Natural killer cell (primary cell): Measurements from ENCODE around the gene PGAM2. TPM values are rescaled to one million over a fixed set of nuclear protein-coding genes. Genes with fewer than 3 reads are reported as not detected.
A peak's percentile ranks its signal among the peaks of the same experiment; 100 is the strongest.

Experiments
- ATAC-seq, 3 donors: fragments of 150-1000 bp in 2 of 3; fragments of 200-7000 bp in 1 of 3; cut with Tn5 transposase; 1 replicate in 1 of 3; 2 replicates in 2 of 3; pipeline ENCODE4 v1.10.0; 2021; ENCODE audit warnings: mild to moderate bottlenecking in 2 of 3, moderate library complexity in 2 of 3
- DNase-seq, 2 donors: peaks; one replicate each; pipeline versions ENCODE4 v3.0.0 to v3.0.0-alpha.2; 2013 to 2021; ENCODE audit warnings: mixed read lengths in 1 of 2
- H3K27ac ChIP-seq: one replicate; pipeline ENCODE4 v1.5.1; 2013; ENCODE audit warnings: mild to moderate bottlenecking, low read length
- H3K27me3 ChIP-seq: one replicate; pipeline ENCODE4 v1.6.1; 2013; ENCODE audit warnings: low read length; ENCODE audit not compliant: control insufficient read depth, insufficient read depth
- H3K36me3 ChIP-seq: one replicate; pipeline ENCODE4 v1.6.1; 2013; ENCODE audit warnings: low read length; ENCODE audit not compliant: control insufficient read depth, insufficient read depth
- H3K4me1 ChIP-seq: one replicate; pipeline ENCODE4 v1.6.1; 2013; ENCODE audit warnings: low read length; ENCODE audit not compliant: control insufficient read depth, insufficient read depth
- H3K4me3 ChIP-seq: one replicate; pipeline ENCODE4 v1.5.1; 2013; ENCODE audit warnings: low read length
- H3K9me3 ChIP-seq: one replicate; pipeline ENCODE4 v1.6.1; 2013; ENCODE audit warnings: low read length; ENCODE audit not compliant: control insufficient read depth, insufficient read depth
- H3K27ac Mint-ChIP-seq, 2 donors: one replicate each; pipeline ENCODE4 v1.8.0; 2022; ENCODE audit warnings: mild to moderate bottlenecking in 2 of 2, mixed read lengths in 2 of 2, moderate library complexity in 1 of 2
- H3K27me3 Mint-ChIP-seq, 2 donors: one replicate each; pipeline ENCODE4 v1.8.0; 2022; ENCODE audit warnings: low read depth in 2 of 2, mixed read lengths in 2 of 2
- H3K36me3 Mint-ChIP-seq: one replicate; pipeline ENCODE4 v1.8.0; 2022; ENCODE audit warnings: mixed read lengths
- H3K4me1 Mint-ChIP-seq, 2 donors: one replicate each; pipeline ENCODE4 v1.8.0; 2022; ENCODE audit warnings: mixed read lengths in 2 of 2
- H3K4me3 Mint-ChIP-seq: one replicate; pipeline ENCODE4 v1.8.0; 2022; ENCODE audit warnings: mild to moderate bottlenecking, moderate library complexity, mixed read lengths
- H3K9me3 Mint-ChIP-seq, 2 donors: one replicate each; pipeline ENCODE4 v1.8.0; 2022; ENCODE audit warnings: mixed read lengths in 2 of 2
- CTCF ChIP-seq: fragments of 200-600 bp; IDR thresholded peaks from one replicate; pipeline ENCODE4 v1.8.0; 2022; ENCODE audit warnings: antibody characterized with exemption
- WGBS: methylation state at CpG from one replicate; pipeline ENCODE4 v1.1.7; 2013; ENCODE audit warnings: missing lambda C conversion rate; ENCODE audit not compliant: insufficient coverage; 5-methylcytosine and 5-hydroxymethylcytosine counted together
- intact Hi-C: fragments of 100-400 bp; cut with micrococcal nuclease; formaldehyde crosslinking; loops from one replicate; pipeline ENCODE4 v1.14.2; 2022
- total RNA-seq, 4 donors: library from RNA; stranded (reverse); fragments of 120-200 nt in 1 of 4; gene quantifications; one replicate each; pipeline versions ENCODE4 v1.2.3 to v1.2.4, GENCODE V29; 2013 to 2022

Gene PGAM2
- total RNA-seq, 3 donors from 2014 or later (not counting 1 experiment from before 2014, with no cell fraction given) = 1.0 to 1.9 (median 1.5) TPM

- H3K36me3 ChIP-seq = peaks cover 28% of the 10 kb centered on the region
- peaks cover 12 to 23% of the 10 kb centered on the region in 2 donors for H3K4me1 Mint-ChIP-seq
- H3K9me3 ChIP-seq = no peaks in the 10 kb centered on the region
- 39% methylated on average over 33 of the region's 33 CpGs for WGBS
- H3K36me3 Mint-ChIP-seq = no peaks in the 10 kb centered on the region
- intact Hi-C loops = no loop called here
- no peak for TF ChIP-seq CTCF
- H3K27me3 Mint-ChIP-seq = no peaks in the 10 kb centered on the region
- ATAC-seq = peak in 2 of 3 donors; percentile 31 to 34
- peak overlapping the region in 1 of 2 donors; percentile 70 for H3K27ac Mint-ChIP-seq
- DNase-seq = no peak
- peaks cover 29% of the 10 kb centered on the region for H3K4me1 ChIP-seq
- no peak overlapping the region for H3K4me3 ChIP-seq
- no peaks in the 10 kb centered on the region for H3K9me3 Mint-ChIP-seq
- H3K27ac ChIP-seq = peak overlapping the region; percentile 19
- no peak overlapping the region for H3K4me3 Mint-ChIP-seq
- H3K27me3 ChIP-seq = no peaks in the 10 kb centered on the region
Measured at GRCh38 chr7:44064791-44065430, 456 bp downstream of the PGAM2 start.

GRCh38 chr7:44063894-44064651 lies 1.3 kb downstream of the PGAM2 start:
- ATAC-seq (no peak), DNase-seq (no peak)
- TF ChIP-seq CTCF = no peak
- Histone ChIP-seq H3K36me3 (peaks cover 36% of the 10 kb centered on the region), H3K4me3 (no peak overlapping the region), H3K27me3 (no peaks in the 10 kb centered on the region), H3K4me1 (peaks cover 36% of the 10 kb centered on the region), H3K9me3 (no peaks in the 10 kb centered on the region), H3K27ac (no peak overlapping the region)
- Mint-ChIP-seq H3K9me3 (no peaks in the 10 kb centered on the region), H3K27ac (peak overlapping the region; percentile 41 to 62), H3K27me3 (no peaks in the 10 kb centered on the region), H3K4me1 (peaks cover 12 to 23% of the 10 kb centered on the region in 2 donors), H3K4me3 (no peak overlapping the region), H3K36me3 (no peaks in the 10 kb centered on the region)
- intact Hi-C loops = no loop called here
- 74% methylated on average over 16 of the region's 16 CpGs for WGBS

- H3K4me3 Mint-ChIP-seq = no peak overlapping the region
- H3K36me3 Mint-ChIP-seq = no peaks in the 10 kb centered on the region
- no peak for TF ChIP-seq CTCF
- peak overlapping the region; percentile 41 to 62 for H3K27ac Mint-ChIP-seq
- Histone ChIP-seq H3K4me3 (no peak overlapping the region), H3K27ac (no peak overlapping the region), H3K27me3 (no peaks in the 10 kb centered on the region), H3K9me3 (no peaks in the 10 kb centered on the region), H3K36me3 (peaks cover 42% of the 10 kb centered on the region), H3K4me1 (peaks cover 40% of the 10 kb centered on the region)
- intact Hi-C loops = no loop called here
- no peak for ATAC-seq
- DNase-seq = no peak
- H3K4me1 Mint-ChIP-seq = peaks cover 12 to 23% of the 10 kb centered on the region in 2 donors
- no peaks in the 10 kb centered on the region for H3K27me3 Mint-ChIP-seq
- no peaks in the 10 kb centered on the region for H3K9me3 Mint-ChIP-seq
- WGBS = 83% methylated on average over 7 of the region's 10 CpGs
Measured at GRCh38 chr7:44063547-44063893, 1.8 kb downstream of the PGAM2 start.
